ENCODE data around the gene RTL1.

The RTL1 gene

GRCh38 chr14:100873096-100873482 lies 30.4 kb downstream of the RTL1 start:
- TF ChIP-seq ZFX (IDR thresholded peaks at IDR 0.05): no peak
- no peak for TF ChIP-seq CTCF (conservative IDR thresholded peaks at IDR 0.05)
- no peak overlapping the region for H3K27ac ChIP-seq

GRCh38 chr14:100872259-100873095 lies 31.0 kb downstream of the RTL1 start:
- H3K27ac ChIP-seq: no peak overlapping the region
- TF ChIP-seq ZFX (IDR thresholded peaks at IDR 0.05) (no peak), CTCF (conservative IDR thresholded peaks at IDR 0.05) (no peak)

- H3K27ac ChIP-seq: no peak overlapping the region
- TF ChIP-seq CTCF (conservative IDR thresholded peaks at IDR 0.05): no peak
- TF ChIP-seq ZFX (IDR thresholded peaks at IDR 0.05): no peak
These were observed 32.0 kb downstream of the RTL1 start for GRCh38 chr14:100871234-100872186.

GRCh38 chr14:100868621-100869370 lies 34.7 kb downstream of the RTL1 start:
- TF ChIP-seq CTCF (conservative IDR thresholded peaks at IDR 0.05) (no peak), ZFX (IDR thresholded peaks at IDR 0.05) (no peak)

GRCh38 chr14:100867631-100868315 lies 35.7 kb downstream of the RTL1 start:
- H3K27ac ChIP-seq: no peak overlapping the region
- TF ChIP-seq CTCF (conservative IDR thresholded peaks at IDR 0.05) (no peak), ZFX (IDR thresholded peaks at IDR 0.05) (no peak)

More at GRCh38 chr14:100868621-100869370, 34.7 kb downstream of the RTL1 start:
- H3K27ac ChIP-seq: no peak overlapping the region

- H3K27ac ChIP-seq: no peak overlapping the region
- no peak for TF ChIP-seq ZFX (IDR thresholded peaks at IDR 0.05)
- no peak for TF ChIP-seq CTCF (conservative IDR thresholded peaks at IDR 0.05)
These were observed 36.6 kb downstream of the RTL1 start for GRCh38 chr14:100866666-100867630.

Data from C4-2B (cell line).